HepG2 (cell line): ENCODE data around the gene GNG7. TPM values are rescaled to one million over a fixed set of nuclear protein-coding genes. Genes with fewer than 3 reads are reported as not detected.

ENCODE experiments used
- GPN1 ChIP-seq: sonication (generic); formaldehyde crosslinking; IDR thresholded peaks from 2 replicates; pipeline ENCODE4 v1.5.1; 2020; ENCODE audit warnings: missing genetic modification reagents, borderline replicate concordance
- HMG20B ChIP-seq: conservative IDR thresholded peaks from 2 replicates; pipeline ENCODE4 v1.6.1; 2016; ENCODE audit warnings: missing genetic modification reagents, missing compliant biosample characterization
- NBN ChIP-seq: fragments of 450-650 bp; conservative IDR thresholded peaks from 2 replicates; pipeline ENCODE4 v1.6.1; 2017
- PAWR ChIP-seq: sonication (generic); formaldehyde crosslinking; IDR thresholded peaks from 2 replicates; pipeline ENCODE4 v1.4.0; 2020; ENCODE audit warnings: missing genetic modification reagents, mild to moderate bottlenecking, borderline replicate concordance
- POLR2AphosphoS5 ChIP-seq: IDR thresholded peaks from 2 replicates; pipeline ENCODE4 v1.6.1; 2012; ENCODE audit warnings: low read depth, low read length
- SOX13 ChIP-seq, 3 experiments: fragments of 450-650 bp in 1 of 3; sonication (generic) in 1 of 3; formaldehyde crosslinking in 1 of 3; IDR thresholded peaks in 2 of 3; conservative IDR thresholded peaks in 1 of 3; 2 replicates each; pipeline versions ENCODE4 v1.5.0 to v1.6.1; 2016 to 2020; ENCODE audit warnings: antibody characterized with exemption in 1 of 3, mild to moderate bottlenecking in 1 of 3, missing compliant biosample characterization in 1 of 3, missing genetic modification reagents in 1 of 3, moderate library complexity in 1 of 3
- TOPORS ChIP-seq: sonication (generic); formaldehyde crosslinking; IDR thresholded peaks from 2 replicates; pipeline ENCODE4 v1.8.0; 2023; ENCODE audit warnings: mild to moderate bottlenecking, missing genetic modification reagents
- U2AF2 ChIP-seq: fragments of 200-400 bp; formaldehyde crosslinking; IDR thresholded peaks from 2 replicates; pipeline ENCODE4 v1.6.1; 2017; ENCODE audit warnings: low read depth, mild to moderate bottlenecking, low read length
- XRCC5 ChIP-seq: fragments of 200-400 bp; formaldehyde crosslinking; optimal IDR thresholded peaks from 2 replicates; pipeline ENCODE3; 2017; ENCODE audit warnings: mild to moderate bottlenecking, low read length
- ZNF232 ChIP-seq: sonication (generic); formaldehyde crosslinking; IDR thresholded peaks from 2 replicates; pipeline ENCODE4 v1.4.0; 2020; ENCODE audit warnings: missing genetic modification reagents, borderline replicate concordance
- ZNF256 ChIP-seq: sonication (generic); formaldehyde crosslinking; conservative IDR thresholded peaks from 2 replicates; pipeline ENCODE4 v1.4.0; 2020; ENCODE audit warnings: missing genetic modification reagents
- ZNF263 ChIP-seq: sonication (generic); formaldehyde crosslinking; IDR thresholded peaks from 2 replicates; pipeline ENCODE4 v1.4.0; 2020; ENCODE audit warnings: missing genetic modification reagents
- ZNF670 ChIP-seq: sonication (generic); formaldehyde crosslinking; IDR thresholded peaks from 2 replicates; pipeline ENCODE4 v1.8.0; 2022; ENCODE audit warnings: mild to moderate bottlenecking, missing genetic modification reagents, borderline replicate concordance
- ZNF780A ChIP-seq: sonication (generic); formaldehyde crosslinking; IDR thresholded peaks from 2 replicates; pipeline ENCODE4 v1.8.0; 2022; ENCODE audit warnings: mild to moderate bottlenecking, missing genetic modification reagents, moderate library complexity
- polyA plus RNA-seq, 8 experiments: library from polyadenylated mRNA; depleted of rRNA in 3 of 8; stranded (reverse) in 7 of 8; unstranded in 1 of 8; fragments of >200 nt; fragmentation: Illumina TruSeq in 4 of 8; extraction: Trizol in 4 of 8; gene quantifications; 2 replicates each; pipeline versions ENCODE4 v1.2.1 to v1.2.3, GENCODE V29; 2011 to 2016; ENCODE audit warnings: low read depth in 4 of 8, missing spikeins in 1 of 8, mixed read lengths in 1 of 8; ENCODE audit not compliant: insufficient read depth in 1 of 8
- total RNA-seq, 5 experiments: library from RNA; depleted of rRNA; stranded (reverse); fragments of >200 nt; fragmentation: Illumina TruSeq; extraction: Trizol; gene quantifications; 2 replicates each; pipeline ENCODE4 v1.2.3, GENCODE V29; 2016; ENCODE audit warnings: low read depth in 1 of 5
- TF ChIP-seq, protein P1 (sequence below): sonication (generic); formaldehyde crosslinking; IDR thresholded peaks from 2 replicates; pipeline ENCODE4 v1.5.0; 2020; ENCODE audit warnings: missing genetic modification reagents, mild to moderate bottlenecking, borderline replicate concordance
- TF ChIP-seq, protein P2 (sequence below): sonication (generic); formaldehyde crosslinking; IDR thresholded peaks from 2 replicates; pipeline ENCODE4 v1.4.0; 2020; ENCODE audit warnings: missing genetic modification reagents
- TF ChIP-seq, protein P3 (sequence below): IDR thresholded peaks from 2 replicates; pipeline ENCODE4 v1.6.1; 2016; ENCODE audit warnings: mild to moderate bottlenecking
- TF ChIP-seq, protein P4 (sequence below): sonication (generic); formaldehyde crosslinking; conservative IDR thresholded peaks from 2 replicates; pipeline ENCODE4 v1.8.0; 2022; ENCODE audit warnings: mild to moderate bottlenecking, moderate library complexity, missing genetic modification reagents
- TF ChIP-seq, protein P5 (sequence below): sonication (generic); formaldehyde crosslinking; IDR thresholded peaks from 2 replicates; pipeline ENCODE4 v1.4.0; 2020; ENCODE audit warnings: missing genetic modification reagents

GNG7 gene
- total and polyA plus RNA-seq, 2 of the 13 experiments (the other 11 are each of a cell fraction or from before 2014, with no cell fraction given), result 1.4 to 3.3 TPM

DNA sequence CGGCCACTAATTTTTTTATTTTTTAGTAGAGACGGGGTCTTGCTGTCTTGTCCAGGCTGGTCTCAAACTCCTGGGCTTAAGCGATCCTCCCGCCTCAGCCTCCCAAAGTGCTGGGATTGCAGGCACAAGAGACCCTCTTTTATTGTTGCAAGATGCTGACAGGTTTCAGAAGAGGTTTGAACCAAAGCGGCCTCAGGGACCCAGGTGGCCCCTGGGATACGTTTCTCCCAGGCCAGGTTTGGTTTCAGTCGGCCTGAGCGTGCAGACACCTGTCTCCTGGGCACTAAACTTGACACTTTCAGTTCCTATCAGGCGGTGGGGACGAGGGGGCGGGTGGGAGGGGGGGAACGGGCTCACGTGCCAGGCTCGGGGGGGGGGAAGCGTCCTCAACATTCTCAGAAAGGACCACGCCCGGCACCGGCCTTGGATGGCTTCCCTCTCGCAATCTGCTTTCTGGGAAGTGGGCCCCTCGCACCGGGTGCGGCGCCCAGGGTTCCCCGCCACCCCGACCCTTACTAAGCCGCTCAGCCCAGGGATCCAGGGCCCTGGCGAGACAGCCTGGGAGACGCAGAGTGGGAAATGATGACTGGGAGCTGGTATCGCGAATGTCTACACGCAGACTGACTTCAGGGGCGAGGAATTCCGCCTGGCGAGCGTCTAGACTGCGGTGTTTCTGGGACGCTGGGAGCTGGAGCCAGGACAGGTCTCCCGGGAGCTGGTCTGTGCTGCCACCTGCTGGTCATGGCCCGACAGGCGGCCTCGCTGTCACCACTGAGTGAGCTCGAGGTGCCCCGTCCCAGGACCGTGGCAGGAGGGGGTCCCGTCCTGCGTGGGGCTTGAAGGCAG lies 91.6 kb downstream of the GNG7 start (continued):
- TF ChIP-seq PAWR (no peak), ZNF780A (CRISPR knock-in tag) (no peak), HMG20B (CRISPR knock-in tag) (no peak), TOPORS (CRISPR knock-in tag) (no peak), SOX13 (IDR thresholded peaks at IDR 0.05) (no peak), SOX13 (CRISPR knock-in tag; conservative IDR thresholded peaks at IDR 0.05 in 1 of 2, IDR thresholded peaks at IDR 0.05 in 1 of 2) (no peak), ZNF256 (CRISPR knock-in tag) (no peak), POLR2AphosphoS5 (no peak), ZNF263 (CRISPR knock-in tag) (no peak), NBN (no peak), ZNF232 (CRISPR knock-in tag) (peak; percentile 28; the same call in 1 of the 2 replicates), ZNF670 (CRISPR knock-in tag) (no peak), XRCC5 (peak; percentile 83), U2AF2 (no peak), GPN1 (CRISPR knock-in tag) (no peak)
- TF ChIP-seq, protein P1, sequence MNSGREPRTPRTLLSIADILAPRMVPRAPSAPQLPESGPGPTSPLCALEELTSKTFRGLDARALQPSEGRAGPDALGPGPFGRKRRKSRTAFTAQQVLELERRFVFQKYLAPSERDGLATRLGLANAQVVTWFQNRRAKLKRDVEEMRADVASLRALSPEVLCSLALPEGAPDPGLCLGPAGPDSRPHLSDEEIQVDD (CRISPR knock-in tag), result peak; percentile 41; the same call in 1 of the 2 replicates
- TF ChIP-seq, protein P2, sequence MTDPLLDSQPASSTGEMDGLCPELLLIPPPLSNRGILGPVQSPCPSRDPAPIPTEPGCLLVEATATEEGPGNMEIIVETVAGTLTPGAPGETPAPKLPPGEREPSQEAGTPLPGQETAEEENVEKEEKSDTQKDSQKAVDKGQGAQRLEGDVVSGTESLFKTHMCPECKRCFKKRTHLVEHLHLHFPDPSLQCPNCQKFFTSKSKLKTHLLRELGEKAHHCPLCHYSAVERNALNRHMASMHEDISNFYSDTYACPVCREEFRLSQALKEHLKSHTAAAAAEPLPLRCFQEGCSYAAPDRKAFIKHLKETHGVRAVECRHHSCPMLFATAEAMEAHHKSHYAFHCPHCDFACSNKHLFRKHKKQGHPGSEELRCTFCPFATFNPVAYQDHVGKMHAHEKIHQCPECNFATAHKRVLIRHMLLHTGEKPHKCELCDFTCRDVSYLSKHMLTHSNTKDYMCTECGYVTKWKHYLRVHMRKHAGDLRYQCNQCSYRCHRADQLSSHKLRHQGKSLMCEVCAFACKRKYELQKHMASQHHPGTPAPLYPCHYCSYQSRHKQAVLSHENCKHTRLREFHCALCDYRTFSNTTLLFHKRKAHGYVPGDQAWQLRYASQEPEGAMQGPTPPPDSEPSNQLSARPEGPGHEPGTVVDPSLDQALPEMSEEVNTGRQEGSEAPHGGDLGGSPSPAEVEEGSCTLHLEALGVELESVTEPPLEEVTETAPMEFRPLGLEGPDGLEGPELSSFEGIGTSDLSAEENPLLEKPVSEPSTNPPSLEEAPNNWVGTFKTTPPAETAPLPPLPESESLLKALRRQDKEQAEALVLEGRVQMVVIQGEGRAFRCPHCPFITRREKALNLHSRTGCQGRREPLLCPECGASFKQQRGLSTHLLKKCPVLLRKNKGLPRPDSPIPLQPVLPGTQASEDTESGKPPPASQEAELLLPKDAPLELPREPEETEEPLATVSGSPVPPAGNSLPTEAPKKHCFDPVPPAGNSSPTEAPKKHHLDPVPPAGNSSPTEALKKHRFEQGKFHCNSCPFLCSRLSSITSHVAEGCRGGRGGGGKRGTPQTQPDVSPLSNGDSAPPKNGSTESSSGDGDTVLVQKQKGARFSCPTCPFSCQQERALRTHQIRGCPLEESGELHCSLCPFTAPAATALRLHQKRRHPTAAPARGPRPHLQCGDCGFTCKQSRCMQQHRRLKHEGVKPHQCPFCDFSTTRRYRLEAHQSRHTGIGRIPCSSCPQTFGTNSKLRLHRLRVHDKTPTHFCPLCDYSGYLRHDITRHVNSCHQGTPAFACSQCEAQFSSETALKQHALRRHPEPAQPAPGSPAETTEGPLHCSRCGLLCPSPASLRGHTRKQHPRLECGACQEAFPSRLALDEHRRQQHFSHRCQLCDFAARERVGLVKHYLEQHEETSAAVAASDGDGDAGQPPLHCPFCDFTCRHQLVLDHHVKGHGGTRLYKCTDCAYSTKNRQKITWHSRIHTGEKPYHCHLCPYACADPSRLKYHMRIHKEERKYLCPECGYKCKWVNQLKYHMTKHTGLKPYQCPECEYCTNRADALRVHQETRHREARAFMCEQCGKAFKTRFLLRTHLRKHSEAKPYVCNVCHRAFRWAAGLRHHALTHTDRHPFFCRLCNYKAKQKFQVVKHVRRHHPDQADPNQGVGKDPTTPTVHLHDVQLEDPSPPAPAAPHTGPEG (CRISPR knock-in tag), result no peak
- TF ChIP-seq, protein P3, sequence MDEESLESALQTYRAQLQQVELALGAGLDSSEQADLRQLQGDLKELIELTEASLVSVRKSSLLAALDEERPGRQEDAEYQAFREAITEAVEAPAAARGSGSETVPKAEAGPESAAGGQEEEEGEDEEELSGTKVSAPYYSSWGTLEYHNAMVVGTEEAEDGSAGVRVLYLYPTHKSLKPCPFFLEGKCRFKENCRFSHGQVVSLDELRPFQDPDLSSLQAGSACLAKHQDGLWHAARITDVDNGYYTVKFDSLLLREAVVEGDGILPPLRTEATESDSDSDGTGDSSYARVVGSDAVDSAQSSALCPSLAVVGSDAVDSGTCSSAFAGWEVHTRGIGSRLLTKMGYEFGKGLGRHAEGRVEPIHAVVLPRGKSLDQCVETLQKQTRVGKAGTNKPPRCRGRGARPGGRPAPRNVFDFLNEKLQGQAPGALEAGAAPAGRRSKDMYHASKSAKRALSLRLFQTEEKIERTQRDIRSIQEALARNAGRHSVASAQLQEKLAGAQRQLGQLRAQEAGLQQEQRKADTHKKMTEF (CRISPR knock-in tag), result peak; percentile 82
- TF ChIP-seq, protein P4, sequence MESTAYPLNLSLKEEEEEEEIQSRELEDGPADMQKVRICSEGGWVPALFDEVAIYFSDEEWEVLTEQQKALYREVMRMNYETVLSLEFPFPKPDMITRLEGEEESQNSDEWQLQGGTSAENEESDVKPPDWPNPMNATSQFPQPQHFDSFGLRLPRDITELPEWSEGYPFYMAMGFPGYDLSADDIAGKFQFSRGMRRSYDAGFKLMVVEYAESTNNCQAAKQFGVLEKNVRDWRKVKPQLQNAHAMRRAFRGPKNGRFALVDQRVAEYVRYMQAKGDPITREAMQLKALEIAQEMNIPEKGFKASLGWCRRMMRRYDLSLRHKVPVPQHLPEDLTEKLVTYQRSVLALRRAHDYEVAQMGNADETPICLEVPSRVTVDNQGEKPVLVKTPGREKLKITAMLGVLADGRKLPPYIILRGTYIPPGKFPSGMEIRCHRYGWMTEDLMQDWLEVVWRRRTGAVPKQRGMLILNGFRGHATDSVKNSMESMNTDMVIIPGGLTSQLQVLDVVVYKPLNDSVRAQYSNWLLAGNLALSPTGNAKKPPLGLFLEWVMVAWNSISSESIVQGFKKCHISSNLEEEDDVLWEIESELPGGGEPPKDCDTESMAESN (CRISPR knock-in tag), result no peak; the same call in none of the 2 replicates
- TF ChIP-seq, protein P5, sequence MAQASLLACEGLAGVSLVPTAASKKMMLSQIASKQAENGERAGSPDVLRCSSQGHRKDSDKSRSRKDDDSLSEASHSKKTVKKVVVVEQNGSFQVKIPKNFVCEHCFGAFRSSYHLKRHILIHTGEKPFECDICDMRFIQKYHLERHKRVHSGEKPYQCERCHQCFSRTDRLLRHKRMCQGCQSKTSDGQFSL (CRISPR knock-in tag), result no peak; the same call in 1 of the 2 replicates
